Measurements from ENCODE around the gene DDX1. TPM values are rescaled to one million over a fixed set of nuclear protein-coding genes. Genes with fewer than 3 reads are reported as not detected.

Gene DDX1
- total and polyA plus RNA-seq, 2 experiments from 2014 or later, result 72.6 to 101 TPM

GRCh38 chr2:15664273-15665066 lies 72.8 kb downstream of the DDX1 start:
- in situ Hi-C loops (cut with MboI), result no loop called here
- Histone ChIP-seq H2AFZ (no peak overlapping the region), H3F3A (ENCODE audit: insufficient read depth) (no peaks in the 10 kb centered on the region), H3K79me2 (ENCODE audit: insufficient read depth) (no peaks in the 10 kb centered on the region), H4K20me1 (ENCODE audit: insufficient read depth) (no peaks in the 10 kb centered on the region), H3K27me3 (replicated peaks; ENCODE audit: insufficient read depth) (peaks cover under 1% of the 10 kb centered on the region; the same call in 1 of the 2 replicates), H3K4me3 (no peak overlapping the region), H3K9me2 (ENCODE audit: insufficient read depth) (no peaks in the 10 kb centered on the region), H3K4me1 (ENCODE audit: insufficient read depth) (no peaks in the 10 kb centered on the region), H3K9me3 (ENCODE audit: low read depth) (no peaks in the 10 kb centered on the region), H3K4me2 (ENCODE audit: unreplicated experiment) (no peak overlapping the region), H3K36me3 (ENCODE audit: low read depth) (no peaks in the 10 kb centered on the region), H3K9ac (no peak overlapping the region), H3K27ac (no peak overlapping the region)
- no peak for DNase-seq
- TF ChIP-seq EZH2phosphoT487 (IDR thresholded peaks at IDR 0.05; ENCODE audit: insufficient read depth, low read depth) (no peak), EZH2 (IDR thresholded peaks at IDR 0.05; ENCODE audit: insufficient read depth, poor library complexity, severe bottlenecking) (no peak)
- 46 to 48% methylated on average over 31 of the region's 31 CpGs for WGBS, 2 experiments (ENCODE audit: low coverage in 1 of 2, low lambda C conversion rate in 2 of 2, missing lambda C conversion rate in 2 of 2)

- Histone ChIP-seq H3K27ac (no peak overlapping the region), H4K20me1 (ENCODE audit: insufficient read depth) (no peaks in the 10 kb centered on the region), H3K36me3 (ENCODE audit: low read depth) (no peaks in the 10 kb centered on the region), H3F3A (ENCODE audit: insufficient read depth) (no peaks in the 10 kb centered on the region), H3K9me2 (ENCODE audit: insufficient read depth) (no peaks in the 10 kb centered on the region), H3K79me2 (ENCODE audit: insufficient read depth) (no peaks in the 10 kb centered on the region), H3K4me2 (ENCODE audit: unreplicated experiment) (no peak overlapping the region), H3K27me3 (replicated peaks; ENCODE audit: insufficient read depth) (no peaks in the 10 kb centered on the region; the same call in 1 of the 2 replicates), H3K9ac (no peak overlapping the region), H3K4me3 (no peak overlapping the region), H2AFZ (no peak overlapping the region), H3K9me3 (ENCODE audit: low read depth) (no peaks in the 10 kb centered on the region), H3K4me1 (ENCODE audit: insufficient read depth) (no peaks in the 10 kb centered on the region)
- DNase-seq, result no peak
- TF ChIP-seq EZH2phosphoT487 (IDR thresholded peaks at IDR 0.05; ENCODE audit: insufficient read depth, low read depth), result no peak
- TF ChIP-seq EZH2 (IDR thresholded peaks at IDR 0.05; ENCODE audit: insufficient read depth, poor library complexity, severe bottlenecking), result no peak
- in situ Hi-C loops (cut with MboI), result no loop called here
- WGBS, 2 experiments (ENCODE audit: low coverage in 1 of 2, low lambda C conversion rate in 2 of 2, missing lambda C conversion rate in 2 of 2), result 58 to 60% methylated on average over 22 of the region's 22 CpGs
These were observed 73.6 kb downstream of the DDX1 start for GRCh38 chr2:15665067-15665942.

- Histone ChIP-seq H4K20me1 (ENCODE audit: insufficient read depth) (no peaks in the 10 kb centered on the region), H3K36me3 (ENCODE audit: low read depth) (no peaks in the 10 kb centered on the region), H3K4me2 (ENCODE audit: unreplicated experiment) (no peak overlapping the region), H3K4me1 (ENCODE audit: insufficient read depth) (no peaks in the 10 kb centered on the region), H3K79me2 (ENCODE audit: insufficient read depth) (no peaks in the 10 kb centered on the region), H2AFZ (no peak overlapping the region), H3K27me3 (replicated peaks; ENCODE audit: insufficient read depth) (no peaks in the 10 kb centered on the region; the same call in 1 of the 2 replicates), H3K27ac (no peak overlapping the region), H3K9ac (no peak overlapping the region), H3K4me3 (no peak overlapping the region), H3F3A (ENCODE audit: insufficient read depth) (no peaks in the 10 kb centered on the region), H3K9me3 (ENCODE audit: low read depth) (no peaks in the 10 kb centered on the region), H3K9me2 (ENCODE audit: insufficient read depth) (no peaks in the 10 kb centered on the region)
- no peak for DNase-seq
- in situ Hi-C loops (cut with MboI), result no loop called here
- TF ChIP-seq EZH2phosphoT487 (IDR thresholded peaks at IDR 0.05; ENCODE audit: insufficient read depth, low read depth) (no peak), EZH2 (IDR thresholded peaks at IDR 0.05; ENCODE audit: insufficient read depth, poor library complexity, severe bottlenecking) (no peak)
- WGBS, 2 experiments (ENCODE audit: low coverage in 1 of 2, low lambda C conversion rate in 2 of 2, missing lambda C conversion rate in 2 of 2), result 69 to 70% methylated on average over 9 of the region's 9 CpGs
These were observed 74.3 kb downstream of the DDX1 start for GRCh38 chr2:15665943-15666460.

Measured in GM23248 (cell line).